AG09319 (cell line): ENCODE results near the gene STAT5B.
"Not testable (repeated sequence)": the region's sequence is repeated elsewhere in the genome, so short reads cannot be mapped to it uniquely, and the experiment has no call there.

Source experiments
- DNase-seq: peaks from one replicate; pipeline ENCODE4 v3.0.0-alpha.2; 2010; ENCODE audit warnings: low read depth; ENCODE audit errors: extremely low read depth
- TF ChIP-seq, protein P1 (sequence below): IDR thresholded peaks from 2 replicates; pipeline ENCODE4 v1.5.1; 2011; ENCODE audit warnings: low read depth, mild to moderate bottlenecking, inconsistent platforms, low read length, moderate library complexity

STAT5B gene

DNA sequence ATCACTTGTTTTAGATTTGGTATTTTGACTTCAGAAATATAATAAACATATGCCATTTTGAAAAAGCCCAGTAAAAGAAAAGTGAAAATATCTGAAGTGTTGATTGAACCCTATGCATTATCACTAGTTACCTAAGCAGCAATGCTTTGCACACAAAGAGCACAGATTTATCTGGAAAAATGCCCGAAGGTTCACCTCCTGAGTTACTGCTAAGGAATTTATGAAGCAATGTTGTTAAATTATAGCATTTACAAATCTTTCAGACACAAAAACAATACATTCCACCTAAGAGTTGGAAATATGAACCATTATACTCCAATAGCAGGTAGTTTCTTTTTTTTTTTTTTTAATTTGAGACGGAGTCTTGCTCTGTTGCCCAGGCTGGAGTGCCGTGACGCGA lies 43.0 kb downstream of the STAT5B start:
- DNase-seq, result no peak

DNA sequence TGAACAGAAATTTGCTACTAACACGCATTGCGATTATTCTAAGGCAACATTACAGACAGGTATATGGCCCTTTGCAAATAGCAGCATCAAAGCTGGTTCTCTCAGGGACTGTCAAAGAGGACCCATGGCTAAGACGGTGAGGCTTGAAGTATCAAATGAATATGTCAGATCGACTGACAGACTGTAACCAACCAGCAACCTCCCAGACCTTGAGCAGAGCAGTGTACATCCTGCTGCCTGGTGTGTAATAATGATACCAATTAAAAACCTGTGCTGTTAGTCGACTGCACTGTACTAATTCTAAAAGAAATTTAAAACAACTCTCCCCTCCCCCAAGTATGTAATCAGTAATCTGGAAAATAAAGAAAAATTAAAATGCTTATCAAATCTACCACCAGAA lies 46.0 kb downstream of the STAT5B start:
- TF ChIP-seq, protein P1, sequence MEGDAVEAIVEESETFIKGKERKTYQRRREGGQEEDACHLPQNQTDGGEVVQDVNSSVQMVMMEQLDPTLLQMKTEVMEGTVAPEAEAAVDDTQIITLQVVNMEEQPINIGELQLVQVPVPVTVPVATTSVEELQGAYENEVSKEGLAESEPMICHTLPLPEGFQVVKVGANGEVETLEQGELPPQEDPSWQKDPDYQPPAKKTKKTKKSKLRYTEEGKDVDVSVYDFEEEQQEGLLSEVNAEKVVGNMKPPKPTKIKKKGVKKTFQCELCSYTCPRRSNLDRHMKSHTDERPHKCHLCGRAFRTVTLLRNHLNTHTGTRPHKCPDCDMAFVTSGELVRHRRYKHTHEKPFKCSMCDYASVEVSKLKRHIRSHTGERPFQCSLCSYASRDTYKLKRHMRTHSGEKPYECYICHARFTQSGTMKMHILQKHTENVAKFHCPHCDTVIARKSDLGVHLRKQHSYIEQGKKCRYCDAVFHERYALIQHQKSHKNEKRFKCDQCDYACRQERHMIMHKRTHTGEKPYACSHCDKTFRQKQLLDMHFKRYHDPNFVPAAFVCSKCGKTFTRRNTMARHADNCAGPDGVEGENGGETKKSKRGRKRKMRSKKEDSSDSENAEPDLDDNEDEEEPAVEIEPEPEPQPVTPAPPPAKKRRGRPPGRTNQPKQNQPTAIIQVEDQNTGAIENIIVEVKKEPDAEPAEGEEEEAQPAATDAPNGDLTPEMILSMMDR, result no peak
- DNase-seq, result no peak

More for the DNA sequence above, 43.0 kb downstream of the STAT5B start:
- TF ChIP-seq, protein P1, result no peak

DNA sequence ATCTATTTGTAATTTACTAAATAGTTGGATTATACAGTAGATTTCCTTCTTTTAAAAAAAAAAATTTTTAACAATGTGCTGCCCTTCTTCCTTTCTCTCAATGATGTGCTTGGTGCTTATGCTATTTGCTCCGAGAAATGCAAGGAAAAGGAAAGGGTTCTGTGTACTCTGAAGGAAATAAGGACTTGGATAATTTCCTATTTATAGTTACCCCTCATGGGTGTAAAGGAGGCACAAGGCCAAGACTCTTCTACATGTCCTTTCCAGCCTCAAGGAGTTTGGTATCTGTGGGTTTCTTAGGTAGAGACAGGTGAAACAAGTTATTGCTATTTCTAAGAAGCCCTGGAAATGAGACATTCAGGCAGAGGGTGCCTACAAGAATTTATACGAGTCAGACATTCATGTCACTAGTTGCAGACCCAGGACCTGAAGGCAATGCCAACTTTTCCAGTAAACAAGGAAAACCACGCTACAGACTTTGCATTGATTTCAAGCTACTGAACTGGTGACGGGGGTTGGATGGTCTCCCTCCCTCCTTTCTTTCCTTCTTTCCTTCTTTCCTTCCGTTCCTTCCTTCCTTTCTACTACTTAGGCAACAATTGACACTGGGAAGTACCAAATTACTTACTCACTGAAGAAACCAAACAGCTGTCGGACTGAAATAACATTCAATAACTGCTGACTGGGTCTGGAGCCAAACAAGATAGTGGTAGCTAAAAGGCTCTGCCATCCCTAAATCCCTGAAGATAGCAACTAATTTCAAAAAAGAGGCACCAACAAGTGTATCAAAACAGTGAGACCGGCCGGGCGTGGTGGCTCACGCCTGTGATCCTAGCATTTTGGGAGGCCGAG lies 48.1 kb downstream of the STAT5B start:
- TF ChIP-seq, protein P1, result no peak
- DNase-seq, result no peak

DNA sequence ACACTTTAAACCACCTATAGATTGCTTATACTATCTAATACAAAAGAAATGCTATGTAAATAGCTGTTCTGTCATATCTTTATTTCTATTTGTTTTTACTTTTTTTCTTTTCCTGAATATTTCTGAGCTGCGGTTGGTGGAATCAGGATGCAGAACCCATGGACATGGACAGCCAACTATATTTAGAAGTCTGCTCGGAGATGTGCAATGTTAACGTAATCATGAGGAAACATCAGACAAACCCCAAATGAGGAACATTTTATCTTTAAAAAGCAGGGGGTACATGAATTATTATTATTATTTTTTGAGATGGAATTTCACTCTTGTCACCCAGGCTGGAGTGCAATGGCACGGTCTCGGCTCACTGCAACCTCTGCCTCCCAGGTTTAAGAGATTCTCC lies 50.5 kb downstream of the STAT5B start:
- TF ChIP-seq, protein P1, result no peak
- DNase-seq, result no peak

DNA sequence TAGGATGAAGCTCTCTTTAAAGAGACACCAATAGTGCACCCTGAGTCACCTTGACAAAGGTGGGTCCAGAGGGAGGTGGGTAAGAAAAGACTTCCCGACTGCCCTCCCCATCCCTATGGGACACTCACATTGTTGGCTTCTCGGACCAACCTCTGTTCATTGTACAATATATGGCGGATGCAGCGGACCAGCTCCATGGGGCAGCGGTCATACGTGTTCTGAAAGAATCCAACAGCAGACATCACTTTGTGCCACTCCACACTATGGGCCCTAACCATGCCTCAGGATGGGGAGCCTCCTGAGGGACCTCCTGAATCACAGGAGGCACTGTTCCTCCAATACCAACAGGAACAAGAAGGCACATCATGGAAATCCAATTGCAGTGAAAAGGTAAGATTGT lies 51.5 kb downstream of the STAT5B start:
- TF ChIP-seq, protein P1, result no peak
- no peak for DNase-seq

DNA sequence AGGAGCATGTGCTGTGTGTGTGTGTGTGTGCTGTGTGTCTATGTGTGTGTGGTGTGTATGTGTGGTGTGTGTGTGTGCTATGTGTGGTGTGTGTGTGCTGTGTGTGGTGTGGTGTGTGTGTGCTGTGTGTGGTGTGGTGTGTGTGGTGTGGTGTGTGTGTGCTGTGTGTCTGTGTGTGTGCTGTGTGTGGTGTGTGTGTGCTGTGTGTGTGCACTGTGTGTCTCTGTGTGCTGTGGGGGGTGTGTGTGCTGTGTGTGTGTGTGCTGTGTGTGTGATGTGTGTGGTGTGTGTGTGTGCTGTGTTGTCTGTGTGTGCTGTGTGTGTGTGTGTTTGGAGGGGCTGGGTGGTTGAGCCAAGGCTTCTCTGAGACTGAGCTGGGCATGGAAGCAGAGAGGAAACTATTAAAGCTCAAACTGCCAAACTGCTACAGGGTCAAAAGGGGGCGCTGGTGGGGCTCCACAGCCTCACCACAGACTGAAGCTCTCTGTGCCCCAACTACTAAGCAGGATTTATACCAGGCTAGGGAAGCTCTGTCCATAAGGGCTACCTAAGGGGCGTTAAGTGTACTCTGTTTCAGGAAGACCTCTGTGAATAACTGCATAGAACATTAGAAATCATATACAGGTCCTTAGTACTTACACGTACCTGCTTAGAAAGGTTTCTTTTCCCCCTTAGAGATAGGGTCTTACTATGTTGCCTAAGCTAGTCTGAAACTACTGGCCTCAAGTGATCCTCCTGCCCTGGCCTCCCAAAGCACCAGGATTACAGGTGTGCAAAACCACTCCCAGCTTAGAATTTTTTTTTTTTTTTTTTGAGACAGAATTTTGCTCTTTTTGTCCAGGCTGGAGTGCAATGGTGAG lies 54.1 kb downstream of the STAT5B start:
- no peak for DNase-seq

DNA sequence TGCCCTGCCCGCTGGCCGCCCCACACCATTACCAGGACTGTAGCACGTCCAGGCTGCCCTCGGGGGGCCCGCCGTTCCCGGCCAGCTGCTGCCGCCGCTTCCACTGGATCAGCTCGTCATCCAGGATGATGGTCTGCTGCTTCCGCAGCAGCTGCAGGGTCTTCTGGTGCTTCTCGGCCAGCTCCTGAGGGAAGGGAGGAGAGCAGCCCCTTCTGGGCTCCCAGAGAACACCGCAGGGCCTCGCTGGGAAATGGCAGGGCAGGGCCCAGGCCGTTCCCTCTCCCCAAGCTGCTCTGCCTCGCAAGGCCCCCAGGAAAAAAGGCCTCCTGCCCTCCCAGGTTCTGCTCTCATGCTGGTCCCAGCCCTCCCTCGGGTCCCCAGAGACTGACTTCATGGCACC lies 56.9 kb downstream of the STAT5B start:
- DNase-seq, result not testable (repeated sequence)

More for the DNA sequence above, 54.1 kb downstream of the STAT5B start:
- TF ChIP-seq, protein P1, result peak; percentile 72
